8988T (cell line): ENCODE data around the gene SH3RF3.

Experiments used
- DNase-seq: peaks from one replicate; pipeline ENCODE4 v3.0.0; 2011

The SH3RF3 gene

GRCh38 chr2:109292386-109292785, 163.4 kb downstream of the SH3RF3 start:
- no peak for DNase-seq

GRCh38 chr2:109293663-109294062, 164.7 kb downstream of the SH3RF3 start:
- DNase-seq = no peak

DNA sequence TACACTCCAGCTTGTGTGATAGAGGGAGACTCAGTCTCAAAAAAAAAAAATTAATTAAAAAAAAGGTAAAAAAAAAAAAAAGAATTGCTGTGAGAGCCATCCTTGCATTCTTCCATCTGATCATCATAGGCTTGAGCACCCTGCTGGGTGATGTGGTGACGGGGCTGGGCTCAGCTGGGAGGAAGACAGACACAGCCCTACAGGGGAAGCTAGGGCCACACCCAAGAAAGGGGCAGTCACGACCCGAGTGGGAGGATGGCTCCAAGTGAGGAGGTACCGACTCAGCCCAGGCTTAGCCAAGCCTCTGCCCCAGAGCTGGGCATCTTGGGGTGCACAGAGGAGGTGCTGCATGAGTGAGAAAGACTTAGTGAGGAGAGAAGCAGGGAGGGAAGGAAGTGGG, 165.5 kb downstream of the SH3RF3 start:
- no peak for DNase-seq

- DNase-seq = no peak
These were observed 166.2 kb downstream of the SH3RF3 start for GRCh38 chr2:109295070-109295780.

DNA sequence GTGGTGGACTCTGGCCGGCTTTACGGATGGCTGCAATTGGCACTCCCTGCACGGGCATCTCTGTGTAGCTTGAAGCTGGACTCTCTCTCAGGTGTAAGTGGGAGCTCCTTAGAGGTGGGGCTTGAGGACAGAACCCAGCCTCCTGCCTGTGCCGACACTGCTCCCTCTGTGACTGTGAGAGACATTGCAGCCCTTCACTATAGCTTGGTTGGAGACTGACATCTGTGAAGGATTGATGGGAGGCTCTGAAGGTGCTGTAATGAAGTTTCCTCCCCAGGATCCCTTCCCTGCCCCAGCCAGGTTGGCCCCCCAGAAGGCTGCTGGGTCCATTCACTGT, 166.7 kb downstream of the SH3RF3 start:
- no peak for DNase-seq

DNA sequence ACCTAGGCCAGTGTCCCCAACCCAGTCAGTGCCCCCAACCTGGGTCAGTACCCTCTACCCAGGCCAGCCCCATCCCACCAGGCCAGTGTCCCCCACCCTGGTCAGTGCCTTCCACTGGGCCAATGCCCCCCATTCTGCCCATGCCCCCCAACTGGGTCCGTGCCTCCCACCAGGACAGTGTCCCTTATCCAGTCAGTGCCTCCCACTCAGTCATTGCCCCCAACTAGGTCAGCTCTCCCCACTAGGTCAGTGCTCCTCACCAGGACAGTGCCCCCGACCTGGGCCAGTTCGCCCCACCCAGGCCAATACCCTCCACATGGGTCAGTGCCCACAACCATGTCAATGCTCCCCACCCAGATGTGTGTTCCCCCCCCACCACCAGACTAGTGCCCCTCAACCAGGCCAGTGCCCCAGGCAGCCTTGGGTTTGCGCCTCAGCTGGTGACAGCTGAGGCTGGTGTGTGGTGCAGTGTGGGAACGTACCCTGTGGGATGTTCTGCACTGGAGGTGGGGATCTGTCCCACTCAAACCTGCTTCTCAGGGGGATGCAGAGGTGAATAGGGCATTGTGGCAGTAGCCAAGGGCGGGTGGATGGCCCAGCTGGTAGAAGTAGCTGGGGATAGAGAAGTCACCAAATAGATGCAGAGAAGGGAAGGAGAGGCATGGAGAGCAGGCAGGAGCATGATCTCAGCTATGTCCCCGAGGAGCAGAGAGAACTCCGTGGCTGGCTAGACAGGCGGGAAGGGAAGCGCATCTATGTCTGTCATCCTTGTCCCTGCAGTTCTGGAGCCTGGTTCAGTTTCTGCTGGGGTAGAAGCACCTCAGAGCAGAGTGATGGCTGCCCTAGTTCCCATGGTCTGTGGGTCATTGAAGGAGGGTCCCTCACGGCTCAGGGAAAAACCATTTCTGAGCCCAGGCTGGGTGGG, 168.8 kb downstream of the SH3RF3 start:
- no peak for DNase-seq

- DNase-seq = no peak
These were observed 169.8 kb downstream of the SH3RF3 start for GRCh38 chr2:109298851-109299250.

- DNase-seq = no peak
These were observed 170.5 kb downstream of the SH3RF3 start for GRCh38 chr2:109299536-109299935.

DNA sequence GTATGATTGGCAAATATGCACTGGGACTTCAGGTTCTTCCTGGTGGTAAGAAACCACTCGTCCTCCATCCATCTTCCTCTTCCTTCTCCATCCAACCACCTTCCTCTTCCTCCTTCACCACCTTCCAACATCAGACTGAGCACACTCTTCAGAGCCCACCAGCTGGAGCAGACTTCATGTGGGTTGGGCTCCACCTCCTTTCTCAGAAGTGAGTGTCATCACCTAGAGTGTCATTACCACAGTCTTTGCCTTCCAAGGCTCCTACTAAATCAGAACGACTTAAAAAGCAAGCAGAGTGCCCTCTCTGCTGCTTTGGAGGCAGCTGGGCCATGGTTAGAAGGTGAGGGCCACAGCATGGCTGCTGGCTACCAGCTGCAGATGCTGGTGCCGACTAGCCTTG, 171.6 kb downstream of the SH3RF3 start:
- DNase-seq = no peak

GRCh38 chr2:109301746-109302145, 172.7 kb downstream of the SH3RF3 start:
- no peak for DNase-seq

DNA sequence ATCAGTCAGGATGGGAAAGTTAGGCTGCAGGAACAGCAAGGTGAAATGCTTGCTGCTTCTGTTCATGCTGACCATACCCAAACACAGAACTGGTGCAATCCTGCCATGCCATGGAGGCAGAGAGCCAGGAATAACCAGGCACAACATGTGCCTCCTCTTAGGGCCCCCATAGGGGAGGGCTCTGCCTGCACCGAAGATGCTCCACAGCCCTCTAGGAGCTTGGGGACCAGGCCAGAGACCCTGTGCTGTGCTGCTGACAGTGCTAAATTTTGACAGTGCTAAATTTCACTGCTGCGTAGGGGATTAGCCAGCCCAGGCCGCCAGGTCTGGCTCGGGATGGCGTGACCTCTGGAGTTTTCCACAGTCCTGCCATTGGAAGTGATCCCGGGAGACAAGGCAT, 173.3 kb downstream of the SH3RF3 start:
- DNase-seq = no peak

- DNase-seq = no peak
These were observed 175.2 kb downstream of the SH3RF3 start for GRCh38 chr2:109304242-109304641.

GRCh38 chr2:109304731-109305470, 175.9 kb downstream of the SH3RF3 start:
- DNase-seq = no peak

GRCh38 chr2:109305490-109306167, 176.6 kb downstream of the SH3RF3 start:
- no peak for DNase-seq

GRCh38 chr2:109306190-109306589, 177.2 kb downstream of the SH3RF3 start:
- no peak for DNase-seq

DNA sequence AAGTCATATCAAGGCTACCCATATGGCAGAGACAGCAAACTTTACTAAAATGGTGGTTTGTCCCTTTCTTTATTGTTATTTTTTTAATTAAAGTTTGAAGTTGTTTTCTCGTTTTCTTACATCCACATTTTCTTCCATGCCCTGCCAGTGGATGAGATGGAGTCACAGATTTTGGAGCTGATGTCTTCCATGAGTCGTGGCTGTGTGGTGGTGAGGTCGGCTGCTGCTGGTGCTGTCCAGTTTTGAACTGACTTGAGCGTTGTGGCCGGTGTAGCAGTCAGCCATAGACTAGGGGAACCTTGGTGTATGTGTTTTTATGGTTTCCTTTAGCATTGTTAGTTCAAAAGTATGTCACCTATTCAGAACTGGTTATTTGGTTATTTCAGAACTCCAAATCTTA, 182.8 kb downstream of the SH3RF3 start:
- no peak for DNase-seq

DNA sequence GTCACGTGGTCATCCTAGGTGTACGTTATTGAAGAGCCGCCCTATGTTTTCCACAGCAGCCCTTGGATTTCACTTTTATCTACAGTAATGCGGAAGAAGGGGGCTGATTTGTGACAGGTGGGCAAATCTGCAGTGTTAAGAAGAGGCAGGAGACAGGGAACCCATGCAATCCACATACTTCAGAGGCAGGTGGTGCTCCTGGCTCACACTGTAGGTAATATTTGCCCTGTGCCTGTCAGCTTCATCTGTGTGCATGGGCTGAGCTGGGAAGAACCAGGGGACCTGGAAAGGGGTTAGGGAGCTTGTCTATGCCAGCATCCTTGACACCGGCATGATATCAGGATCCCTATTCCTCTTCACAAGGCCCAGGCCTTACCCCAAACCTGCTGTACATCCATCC, 183.9 kb downstream of the SH3RF3 start:
- no peak for DNase-seq

DNA sequence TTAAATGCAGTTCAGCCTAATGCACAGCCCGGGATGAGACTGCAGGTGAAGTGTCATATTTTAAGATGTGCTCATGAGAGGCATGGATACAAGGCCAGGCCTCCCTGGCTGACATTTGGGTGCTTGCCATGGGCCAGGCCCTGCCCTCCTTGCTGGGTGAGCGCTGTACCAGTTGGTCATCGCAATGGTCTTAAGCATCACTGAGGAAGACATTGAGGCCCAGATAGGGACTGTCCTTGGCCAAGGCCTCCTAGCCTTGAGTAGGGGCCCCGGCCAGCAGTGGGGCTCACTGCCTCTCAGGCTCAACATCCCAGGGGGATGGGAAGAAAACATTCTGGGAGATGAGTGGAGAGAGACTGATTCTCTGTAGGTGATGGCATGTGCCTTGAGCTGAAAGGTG, 184.3 kb downstream of the SH3RF3 start:
- no peak for DNase-seq

DNA sequence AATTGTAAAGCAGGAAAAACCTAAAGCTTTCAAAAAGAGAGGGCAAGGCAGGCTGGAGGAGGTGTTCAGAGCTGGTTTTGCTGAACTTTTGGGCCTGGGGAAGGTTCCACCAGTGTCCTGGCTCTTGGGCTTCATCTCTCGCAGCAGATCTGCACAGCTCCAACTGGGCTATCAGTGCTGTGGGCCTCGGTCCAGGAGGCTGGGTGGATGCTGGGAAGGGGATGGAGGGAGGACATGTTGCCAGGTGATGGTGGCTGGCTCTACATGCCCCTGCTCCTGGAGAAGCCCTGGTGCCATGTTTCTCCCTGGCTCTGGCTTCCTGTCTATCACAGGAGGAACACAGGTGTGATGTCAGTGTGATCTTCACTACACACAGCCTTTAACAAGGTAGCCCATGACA, 187.1 kb downstream of the SH3RF3 start:
- no peak for DNase-seq

GRCh38 chr2:109317471-109318095, 188.6 kb downstream of the SH3RF3 start:
- DNase-seq = no peak

DNA sequence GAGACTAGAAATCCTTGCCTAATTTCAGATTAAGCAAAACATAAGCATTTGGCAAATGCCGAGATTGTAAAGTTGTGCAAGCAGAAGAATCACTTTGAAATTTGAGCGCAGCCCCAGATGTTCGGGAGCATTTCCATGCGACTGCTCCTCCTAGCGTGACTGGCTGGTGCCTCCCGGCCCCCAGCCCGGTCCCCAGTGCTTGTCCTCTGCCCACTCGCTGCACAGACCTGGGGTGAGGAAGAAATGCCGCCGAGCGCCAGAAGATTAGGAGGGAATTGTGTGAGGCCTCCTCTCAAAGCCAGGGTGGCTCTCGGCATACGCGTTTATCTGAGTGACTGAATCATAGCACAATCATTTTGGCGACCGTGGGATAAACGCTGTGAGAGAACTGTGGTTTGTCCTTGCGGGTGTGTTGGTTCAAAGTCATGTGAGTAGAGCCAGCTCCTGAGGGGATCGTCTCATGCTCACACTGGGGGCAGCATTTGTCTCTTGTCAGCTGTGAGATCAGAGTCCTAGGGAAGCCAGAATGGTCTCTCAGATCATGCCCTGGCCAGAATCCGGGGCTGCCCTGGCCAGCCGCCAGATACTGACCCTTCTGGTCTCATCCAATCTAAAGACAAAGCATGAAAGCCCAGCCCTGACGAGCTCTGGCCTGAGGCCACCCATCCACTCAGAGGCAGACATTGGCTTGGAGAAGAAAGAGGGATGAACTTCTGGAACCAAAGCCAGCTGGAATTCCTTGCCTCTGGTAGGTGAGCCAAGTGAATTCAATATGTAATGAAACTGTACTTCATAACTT, 189.3 kb downstream of the SH3RF3 start:
- no peak for DNase-seq

DNA sequence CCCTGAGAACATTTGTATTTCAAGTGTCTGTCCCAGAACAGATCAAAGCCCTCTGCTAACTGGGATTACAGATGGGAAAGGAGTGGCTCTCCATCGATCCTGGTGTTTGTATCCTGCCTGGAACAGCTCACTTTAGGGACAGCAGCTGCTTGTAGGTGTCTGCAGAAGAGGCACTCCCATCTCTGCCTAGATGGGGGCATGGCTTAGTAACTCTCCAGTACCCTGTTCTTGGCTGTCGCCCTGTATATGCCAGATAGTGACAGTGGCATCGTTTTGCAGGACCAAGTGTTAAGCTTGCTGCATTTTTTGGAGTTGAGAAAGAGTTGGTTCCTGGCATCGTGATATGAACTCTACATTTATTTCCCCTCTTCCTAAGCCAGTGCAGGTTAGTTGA, 189.9 kb downstream of the SH3RF3 start:
- DNase-seq = no peak
